GM06990 (cell line): ENCODE data around the gene ARHGEF4.

Source experiments
- DNase-seq: peaks from one replicate; pipeline ENCODE4 v3.0.0-alpha.2; 2011; ENCODE audit not compliant: insufficient read length; ENCODE audit errors: extremely low read depth
- H3K27me3 ChIP-seq: replicated peaks from 2 replicates; pipeline ENCODE4 v1.6.0; 2011; ENCODE audit warnings: low read length; ENCODE audit not compliant: control insufficient read depth, insufficient read depth
- H3K36me3 ChIP-seq: 2 replicates; pipeline ENCODE4 v1.5.1; 2011; ENCODE audit warnings: low read length; ENCODE audit not compliant: control insufficient read depth, insufficient read depth
- H3K4me3 ChIP-seq: replicated peaks from 2 replicates; pipeline ENCODE4 v1.5.1; 2011; ENCODE audit warnings: low read depth, mild to moderate bottlenecking, control low read depth, low read length
- CTCF ChIP-seq: IDR thresholded peaks from 2 replicates; pipeline ENCODE4 v1.5.1; 2011; ENCODE audit warnings: low read length, control low read depth, mild to moderate bottlenecking, inconsistent platforms; ENCODE audit not compliant: insufficient read depth, poor library complexity, severe bottlenecking

ARHGEF4 gene

GRCh38 chr2:130928385-130928784 lies 91.7 kb downstream of the ARHGEF4 start:
- TF ChIP-seq CTCF, result no peak
- no peak for DNase-seq
- Histone ChIP-seq H3K4me3 (no peak overlapping the region), H3K36me3 (no peaks in the 10 kb centered on the region), H3K27me3 (no peaks in the 10 kb centered on the region)

- Histone ChIP-seq H3K36me3 (no peaks in the 10 kb centered on the region), H3K4me3 (no peak overlapping the region), H3K27me3 (no peaks in the 10 kb centered on the region)
- TF ChIP-seq CTCF, result no peak
- no peak for DNase-seq
Measured at GRCh38 chr2:130930740-130931659, 94.3 kb downstream of the ARHGEF4 start.

GRCh38 chr2:130933501-130933900 lies 96.8 kb downstream of the ARHGEF4 start:
- Histone ChIP-seq H3K36me3 (no peaks in the 10 kb centered on the region), H3K4me3 (no peak overlapping the region), H3K27me3 (no peaks in the 10 kb centered on the region)
- no peak for DNase-seq
- no peak for TF ChIP-seq CTCF

GRCh38 chr2:130936451-130936850 lies 99.7 kb downstream of the ARHGEF4 start:
- no peaks in the 10 kb centered on the region for H3K27me3 ChIP-seq
- no peaks in the 10 kb centered on the region for H3K36me3 ChIP-seq
- TF ChIP-seq CTCF, result no peak
- H3K4me3 ChIP-seq, result no peak overlapping the region
- no peak for DNase-seq

GRCh38 chr2:130947967-130948366 lies 111.3 kb downstream of the ARHGEF4 start:
- Histone ChIP-seq H3K4me3 (no peak overlapping the region), H3K36me3 (no peaks in the 10 kb centered on the region), H3K27me3 (no peaks in the 10 kb centered on the region)
- no peak for DNase-seq
- TF ChIP-seq CTCF, result no peak
